ENCODE results near the gene TXNDC8. TPM values are rescaled to one million over a fixed set of nuclear protein-coding genes. Genes with fewer than 3 reads are reported as not detected.
"Not testable (repeated sequence)": the region's sequence is repeated elsewhere in the genome, so short reads cannot be mapped to it uniquely, and the experiment has no call there.

The TXNDC8 gene
- polyA plus RNA-seq (ENCODE audit: insufficient read length in 10 of 10), result not detected
- long read RNA-seq, donor 1, result 0 reads
- long read RNA-seq, donor 2, result 0 reads
- long read RNA-seq, donor 3, result 0 reads
- long read RNA-seq, donor 4, result 0 reads
- long read RNA-seq, donor 5, result 0 reads
- long read RNA-seq, donor 6, result 0 reads
- long read RNA-seq, donor 7, result 0 reads
- long read RNA-seq, donor 8, result 0 reads
- long read RNA-seq, donor 9, result 0 reads

DNA sequence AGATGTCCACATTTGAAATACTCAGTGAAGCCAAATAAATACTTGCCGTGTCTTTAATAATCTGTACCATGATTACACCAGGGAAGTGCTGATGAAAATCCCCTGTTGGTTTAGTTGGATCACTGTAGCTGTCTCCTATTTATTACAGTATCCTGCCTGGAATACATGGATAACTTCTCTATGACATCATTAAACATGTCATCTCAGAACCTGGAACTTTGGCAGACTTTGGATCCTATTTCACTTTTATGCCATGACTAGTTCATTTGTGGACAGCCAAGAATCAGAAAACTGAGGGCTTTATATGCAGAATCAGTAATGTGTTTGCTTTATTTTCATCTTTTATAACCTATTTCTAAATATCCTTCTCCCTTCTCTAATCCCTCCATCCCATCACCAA is at the start of gene TXNDC8:
Gene TXNDC8, minus strand, starts transcription at position 137 of the 400 bp plus-strand sequence.
- DNase-seq, result peak in 2 of 3 donors; percentile 19 to 56

DNA sequence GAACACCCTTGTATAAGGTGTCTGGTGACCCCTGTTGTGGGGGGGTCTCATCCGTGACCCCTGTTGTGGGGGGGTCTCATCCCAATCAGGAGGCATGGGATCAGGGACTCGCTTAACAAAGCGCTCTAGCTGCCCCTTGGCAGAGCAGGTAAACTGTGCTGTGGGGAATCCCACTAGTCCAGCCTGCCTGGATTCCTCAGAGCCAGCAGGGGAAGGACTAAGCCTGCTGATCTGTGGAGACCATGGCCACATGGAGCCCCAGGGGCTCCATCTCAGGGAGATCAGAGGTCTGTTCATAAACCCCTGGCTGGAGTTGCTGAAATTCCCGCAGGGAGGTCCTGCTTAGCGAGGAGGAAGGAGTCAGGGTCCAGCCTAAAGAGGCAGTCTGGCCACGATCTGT is 45.8 kb upstream of the TXNDC8 start:
- no peak for DNase-seq

DNA sequence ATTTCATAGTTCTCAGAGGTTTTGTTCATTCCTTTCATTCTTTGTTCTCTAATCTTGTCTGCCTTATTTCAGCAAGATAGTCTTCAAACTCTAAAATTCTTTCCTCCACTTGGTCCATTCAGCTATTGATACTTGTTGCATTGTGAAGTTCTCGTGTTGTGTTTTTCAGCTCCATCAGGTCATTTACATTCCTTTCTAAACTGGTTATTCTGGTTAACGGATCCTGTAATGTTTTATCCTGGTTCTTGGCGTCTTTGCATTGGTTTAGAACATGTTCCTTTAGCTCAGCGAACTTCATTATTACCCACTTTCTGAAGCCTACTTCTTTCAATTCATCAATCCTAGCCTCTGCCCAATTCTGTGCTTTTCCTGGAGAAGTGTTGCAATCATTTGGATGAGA is 45.1 kb upstream of the TXNDC8 start:
- DNase-seq, result no peak

DNA sequence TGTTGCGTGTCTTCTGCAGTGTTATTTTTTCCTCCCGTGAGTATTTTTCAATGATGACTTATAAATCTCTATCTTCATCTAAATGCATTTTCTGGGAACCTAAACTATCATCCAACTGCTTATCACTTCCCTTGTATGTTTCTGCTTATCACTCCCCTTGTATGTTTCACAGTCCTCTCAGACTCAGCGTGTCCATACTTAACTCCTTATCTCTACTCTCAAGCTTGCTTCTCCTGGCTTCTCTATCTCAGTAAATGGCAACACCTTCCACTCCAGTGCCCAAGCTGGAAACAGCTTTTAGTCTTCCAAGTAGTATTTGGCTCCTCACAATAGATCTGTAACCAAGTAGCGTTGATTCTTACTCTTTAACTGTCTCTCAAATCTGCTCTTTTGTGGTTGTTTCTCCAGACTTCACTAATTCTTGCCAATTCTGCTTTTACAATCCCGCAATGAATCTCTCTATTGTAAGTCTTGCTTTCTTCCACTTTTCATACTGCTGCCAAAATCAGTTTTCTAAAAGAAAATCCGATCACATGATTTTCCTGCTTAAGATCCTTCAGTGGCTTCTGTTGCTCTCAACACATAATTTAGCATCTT is 33.8 kb upstream of the TXNDC8 start:
- DNase-seq, result peak in 1 of 3 donors; percentile 17

DNA sequence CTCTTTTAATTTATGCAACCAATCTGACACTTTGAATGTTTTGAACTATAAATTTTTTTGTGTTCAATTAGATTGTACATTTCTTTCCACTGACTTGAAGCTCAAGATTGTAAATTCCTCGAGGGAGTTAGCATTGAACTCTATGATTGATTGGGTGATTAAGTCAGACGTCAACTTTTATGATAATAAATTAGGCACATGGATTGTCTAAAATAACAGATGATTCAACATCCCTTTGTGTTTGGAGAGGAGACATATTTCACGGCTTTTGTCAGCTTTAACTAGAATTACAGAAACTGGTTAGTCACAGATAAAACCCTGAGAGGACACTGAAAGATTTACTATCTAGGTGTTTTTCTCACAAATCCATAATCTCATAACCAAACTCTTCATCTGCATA is 32.7 kb upstream of the TXNDC8 start:
- peak in 1 of 3 donors; percentile 43 for DNase-seq

DNA sequence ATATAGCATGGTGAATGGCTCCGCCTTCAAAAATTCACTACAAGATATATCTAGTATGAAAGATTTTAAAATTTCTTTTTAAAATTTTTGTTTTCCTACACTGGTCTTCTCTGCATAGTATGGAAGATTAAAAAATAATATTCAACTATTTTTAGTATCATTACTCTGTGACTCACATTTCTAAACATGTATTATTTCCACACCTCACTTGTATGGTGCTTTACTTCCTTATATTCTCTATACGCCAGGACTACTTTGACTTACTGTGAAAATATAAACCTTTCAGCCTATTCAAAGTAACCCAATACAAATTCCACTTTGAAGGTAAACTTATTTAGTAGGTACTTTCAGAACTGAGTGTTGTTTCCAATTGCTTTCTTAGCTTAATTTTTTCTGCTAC is 26.8 kb upstream of the TXNDC8 start:
- no peak for DNase-seq

DNA sequence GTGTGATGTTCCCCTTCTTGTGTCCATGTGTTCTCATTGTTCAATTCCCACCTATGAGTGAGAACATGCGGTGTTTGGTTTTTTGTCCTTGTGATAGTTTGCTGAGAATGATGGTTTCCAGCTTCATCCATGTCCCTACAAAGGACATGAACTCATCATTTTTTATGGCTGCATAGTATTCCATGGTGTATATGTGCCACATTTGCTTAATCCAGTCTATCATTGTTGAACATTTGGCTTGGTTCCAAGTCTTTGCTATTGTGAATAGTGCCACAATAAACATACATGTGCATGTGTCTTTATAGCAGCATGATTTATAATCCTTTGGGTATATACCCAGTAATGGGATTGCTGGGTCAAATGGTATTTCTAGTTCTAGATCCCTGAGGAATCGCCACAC is 21.3 kb upstream of the TXNDC8 start:
- not testable (repeated sequence) for DNase-seq

DNA sequence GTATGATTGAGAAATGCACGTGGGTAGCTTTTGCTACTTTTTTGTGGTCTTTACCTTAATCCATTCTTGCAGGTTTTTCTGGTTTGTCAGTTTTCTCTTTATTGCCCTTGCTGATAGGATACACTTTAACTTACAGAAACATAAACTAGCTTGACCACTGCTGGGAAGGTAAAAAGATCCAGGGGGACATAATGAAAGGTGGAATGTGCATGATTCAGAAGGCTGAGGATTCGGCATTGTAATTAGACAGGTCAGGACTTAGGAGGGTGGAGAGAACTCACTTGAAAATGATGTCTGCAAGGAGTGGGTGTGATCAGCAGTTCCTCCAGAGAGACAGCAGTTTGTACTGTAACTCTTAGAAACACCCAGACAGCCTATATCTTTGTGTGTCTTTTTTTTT is 19.8 kb upstream of the TXNDC8 start:
- DNase-seq, result no peak

DNA sequence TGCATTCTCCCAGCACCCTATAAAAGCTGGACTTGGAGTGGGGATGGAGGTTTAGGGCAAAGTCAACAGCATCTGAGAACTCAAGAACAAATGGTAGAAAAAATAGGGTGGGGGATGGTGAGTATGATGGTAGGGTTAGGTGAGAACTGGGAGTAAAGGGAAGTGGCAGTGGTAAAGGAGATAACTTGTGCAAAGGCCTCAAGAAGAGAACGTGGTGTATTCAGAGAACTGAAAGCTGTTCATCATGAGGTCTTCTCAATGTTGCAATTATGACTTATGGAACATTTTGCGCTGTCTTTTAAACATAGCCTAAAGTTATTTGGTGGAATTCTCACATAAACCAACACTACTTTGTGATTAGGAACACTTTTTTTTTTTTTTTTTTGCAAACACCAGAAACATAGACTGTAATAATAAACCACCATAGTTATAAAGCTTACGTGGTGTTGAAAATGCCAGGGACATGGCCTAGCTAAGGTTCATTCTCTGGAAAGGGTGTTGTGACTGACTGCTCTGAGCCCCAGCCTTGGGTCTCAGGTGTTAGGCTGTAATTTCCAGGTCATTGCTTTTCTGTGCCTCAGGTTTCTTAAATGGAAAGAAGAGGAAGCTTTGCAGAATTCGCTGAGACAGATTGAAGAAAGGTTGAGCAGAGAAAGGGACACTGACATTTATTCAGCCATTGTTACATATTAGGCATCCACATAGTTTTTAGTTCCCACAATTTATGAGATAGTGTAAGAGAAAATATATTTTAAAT is 19.2 kb upstream of the TXNDC8 start:
- no peak for DNase-seq

DNA sequence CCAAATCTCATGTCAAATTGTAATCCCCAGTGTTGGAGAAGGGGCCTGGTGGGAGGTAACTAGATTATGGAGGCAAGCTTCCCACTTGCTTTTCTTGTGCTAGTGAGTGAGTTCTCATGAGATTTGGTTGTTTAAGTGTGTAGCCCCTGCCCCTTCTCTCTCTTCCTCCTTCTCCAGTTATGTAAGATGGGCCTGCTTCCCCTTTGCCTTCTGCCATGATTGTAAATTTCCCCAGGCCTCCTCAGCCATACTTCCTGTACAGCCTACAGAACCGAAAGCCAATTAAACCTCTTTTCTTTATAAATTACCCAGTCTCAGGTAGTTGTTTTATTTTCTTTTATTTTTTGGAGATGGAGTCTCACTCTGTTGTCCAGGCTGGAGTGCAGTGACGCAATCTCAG is 18.2 kb upstream of the TXNDC8 start:
- no peak for DNase-seq

DNA sequence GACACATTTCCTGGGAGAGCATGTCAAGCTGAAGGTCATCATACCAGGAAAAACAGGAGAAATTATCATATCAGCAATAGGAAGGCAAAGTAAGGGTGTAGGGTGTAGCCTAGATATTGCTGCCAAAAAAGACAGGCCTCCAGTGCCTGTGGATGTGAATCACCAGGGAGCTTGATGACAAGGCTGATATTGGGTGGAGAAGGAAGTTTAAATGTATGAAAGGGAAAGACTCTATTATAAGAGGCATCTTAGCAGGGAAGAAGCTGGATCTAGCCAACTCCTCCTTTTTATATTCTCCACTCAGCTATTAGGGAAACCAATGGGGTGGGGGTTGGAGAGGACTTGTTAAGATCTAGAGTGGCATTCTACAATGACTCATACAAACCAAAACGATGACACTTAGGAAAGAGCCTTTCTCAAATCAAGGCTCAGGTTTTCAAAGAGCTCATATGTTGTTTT is 13.4 kb upstream of the TXNDC8 start:
- peak in 2 of 3 donors; percentile 29 to 85 for DNase-seq

DNA sequence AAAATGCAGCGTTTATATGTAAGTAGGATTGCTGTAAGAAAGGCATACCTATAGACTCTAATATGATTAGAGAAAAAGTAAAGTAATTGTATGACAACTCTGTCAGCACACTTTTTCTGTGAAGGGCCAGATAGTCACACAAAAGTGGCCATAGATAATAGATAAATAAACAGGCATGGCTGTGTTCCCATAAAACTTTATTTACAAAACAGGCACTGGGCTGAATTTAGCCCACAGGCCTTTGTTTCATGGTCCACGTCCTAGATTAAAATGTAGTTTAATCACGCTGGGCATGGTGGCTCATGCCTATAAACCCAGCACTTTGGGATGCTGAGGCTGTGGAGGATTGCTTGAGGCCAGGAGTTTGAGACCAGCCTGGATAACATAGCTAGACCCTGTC is 8.7 kb upstream of the TXNDC8 start:
- no peak for DNase-seq

DNA sequence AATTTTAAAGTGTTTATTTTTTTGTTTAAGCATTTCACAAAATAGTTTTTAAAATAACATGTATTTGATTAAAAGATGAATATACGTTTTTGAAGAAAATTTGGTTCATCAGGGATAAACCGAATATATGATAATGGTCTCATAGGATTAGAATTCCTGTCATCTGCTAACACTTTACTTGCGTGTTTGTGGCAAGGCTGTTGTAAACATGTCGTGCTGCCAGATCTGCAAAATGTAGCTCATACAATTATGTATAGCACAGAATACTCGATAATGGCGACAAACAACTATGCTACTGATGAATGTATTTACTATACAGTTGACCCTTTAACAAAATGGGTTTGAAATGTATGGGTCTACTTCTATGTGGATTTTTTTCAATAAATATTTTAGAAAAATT is 7.2 kb upstream of the TXNDC8 start:
- DNase-seq, result no peak

DNA sequence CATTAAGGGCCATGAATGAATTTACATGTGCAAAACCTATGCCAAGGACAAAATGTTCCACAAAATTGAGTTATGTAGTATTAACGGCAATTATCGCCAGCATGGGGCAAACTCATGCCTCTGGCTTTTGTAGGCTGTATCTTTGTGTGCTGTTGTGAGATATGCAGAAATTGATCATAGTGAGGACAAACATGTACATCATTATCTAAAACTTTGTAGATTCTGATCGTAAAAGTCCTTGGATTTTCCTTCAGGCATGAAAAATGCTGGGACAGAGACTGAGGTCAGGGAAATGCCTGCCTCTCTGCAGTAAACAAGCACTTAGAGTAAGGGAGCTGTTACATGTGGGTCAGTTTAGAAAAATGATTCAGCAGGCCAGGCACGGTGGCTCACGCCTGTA is 5.9 kb upstream of the TXNDC8 start:
- no peak for DNase-seq

DNA sequence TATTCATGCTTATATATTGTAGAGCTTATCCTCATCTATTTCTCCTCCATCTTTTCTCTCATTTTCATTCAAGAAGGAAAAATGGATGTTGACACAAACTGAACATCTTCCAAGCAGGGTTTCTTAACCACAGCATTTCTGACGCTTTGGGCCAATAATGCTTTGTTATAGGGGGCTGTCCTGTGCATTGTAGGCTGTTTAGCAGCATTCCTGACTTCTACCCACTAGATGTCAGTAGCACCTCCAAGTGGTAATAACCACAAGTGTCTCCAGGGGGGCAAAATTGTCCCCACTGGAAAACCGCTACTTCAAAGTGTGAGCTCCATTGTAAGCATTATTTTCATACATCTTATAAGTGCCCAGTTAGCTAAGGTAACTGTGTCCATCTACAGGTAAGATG is 2.6 kb upstream of the TXNDC8 start:
- DNase-seq, result no peak

DNA sequence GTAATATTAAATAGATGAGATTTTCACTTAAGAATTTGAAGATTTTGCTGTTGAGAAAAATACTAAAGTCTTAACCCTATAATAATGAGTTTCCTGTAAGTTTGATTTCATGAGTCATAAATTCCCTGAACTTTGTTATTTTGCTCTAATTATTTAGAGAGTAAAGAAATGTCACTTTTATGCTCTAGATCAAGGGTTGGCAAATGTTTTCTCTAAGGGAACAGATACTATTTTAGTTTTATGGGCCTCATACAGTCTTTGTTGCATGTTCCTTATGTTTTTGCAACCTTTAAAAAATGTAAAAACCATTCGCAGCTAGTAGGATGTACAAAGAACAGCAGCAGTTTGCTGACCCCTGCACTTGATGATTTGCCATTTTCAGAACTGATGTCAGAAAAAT is 480 bp upstream of the TXNDC8 start:
- DNase-seq, result peak in 1 of 3 donors; percentile 28

DNA sequence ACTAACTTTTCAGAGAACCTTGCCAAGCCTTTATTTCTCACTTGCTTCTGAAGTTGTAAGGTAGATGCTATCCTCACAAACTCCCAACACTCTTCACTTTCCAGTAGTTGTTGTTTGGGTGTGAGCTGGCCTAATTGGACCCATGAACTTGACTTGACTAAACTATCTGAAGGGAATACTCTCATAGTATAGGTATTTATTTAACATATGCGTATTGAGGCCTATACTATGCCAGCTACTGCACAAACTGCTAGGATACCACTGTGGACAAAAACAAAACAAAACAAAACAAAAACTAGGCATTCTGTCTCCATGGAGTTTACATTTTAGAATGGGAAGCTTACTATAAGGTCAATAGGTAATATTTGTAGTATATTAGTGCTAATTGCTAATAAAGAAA is 1.3 kb downstream of the TXNDC8 start:
- no peak for DNase-seq

DNA sequence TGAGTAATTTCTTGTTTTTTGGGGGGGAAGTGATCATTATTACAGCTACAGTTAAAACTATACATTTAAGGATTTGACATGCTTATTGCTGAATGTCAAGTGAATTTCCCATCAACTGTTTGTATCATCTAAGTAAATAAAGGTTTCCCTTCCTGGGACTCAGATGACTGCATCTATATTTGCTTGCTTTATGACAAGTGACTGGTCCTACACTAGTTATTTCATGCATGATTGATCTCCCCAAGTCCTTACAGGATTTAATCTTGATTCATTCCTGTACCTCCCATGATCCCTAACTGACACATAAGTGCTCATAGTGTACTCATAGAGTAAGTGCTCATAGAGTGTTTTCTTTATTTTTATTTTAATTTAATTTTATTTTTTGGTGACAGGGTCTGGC is 2.8 kb downstream of the TXNDC8 start:
- DNase-seq, result no peak

DNA sequence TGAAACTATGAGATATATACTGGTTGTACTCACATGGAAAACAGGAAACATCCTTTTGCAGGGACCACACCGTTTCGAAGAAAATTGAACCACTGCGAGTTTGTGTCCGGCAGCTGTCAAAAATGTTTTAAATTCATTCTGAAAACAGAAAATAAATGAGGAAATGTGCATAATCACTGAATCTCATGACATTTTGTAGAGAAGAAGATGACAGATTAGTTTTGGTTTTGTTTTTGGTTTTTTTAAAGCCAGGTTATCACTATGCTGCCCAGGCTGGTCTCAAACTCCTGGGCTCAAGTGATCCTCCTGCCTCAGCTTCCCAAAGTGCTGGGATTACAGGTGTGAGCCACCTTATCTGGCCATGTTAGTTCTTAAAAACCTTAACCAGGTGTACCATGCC is 3.5 kb downstream of the TXNDC8 start:
- DNase-seq, result no peak

DNA sequence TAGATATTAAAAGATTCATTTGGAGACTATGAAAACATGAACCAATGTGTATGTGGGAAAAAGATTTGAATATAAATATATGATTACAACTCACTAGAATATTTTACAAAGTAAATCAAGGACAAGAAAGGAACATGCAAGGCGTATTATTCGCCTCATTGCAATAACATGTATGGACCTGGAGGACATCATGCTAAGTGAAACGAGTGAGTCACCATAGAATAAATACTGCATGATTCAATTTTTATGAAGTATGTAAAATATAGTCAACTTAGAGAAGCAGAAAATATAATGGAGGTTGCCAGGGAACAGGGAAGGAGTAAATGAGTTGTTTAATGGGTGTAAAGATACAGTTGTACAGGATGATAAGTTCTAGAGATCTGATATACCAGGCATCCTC is 4.9 kb downstream of the TXNDC8 start:
- DNase-seq, result no peak

DNA sequence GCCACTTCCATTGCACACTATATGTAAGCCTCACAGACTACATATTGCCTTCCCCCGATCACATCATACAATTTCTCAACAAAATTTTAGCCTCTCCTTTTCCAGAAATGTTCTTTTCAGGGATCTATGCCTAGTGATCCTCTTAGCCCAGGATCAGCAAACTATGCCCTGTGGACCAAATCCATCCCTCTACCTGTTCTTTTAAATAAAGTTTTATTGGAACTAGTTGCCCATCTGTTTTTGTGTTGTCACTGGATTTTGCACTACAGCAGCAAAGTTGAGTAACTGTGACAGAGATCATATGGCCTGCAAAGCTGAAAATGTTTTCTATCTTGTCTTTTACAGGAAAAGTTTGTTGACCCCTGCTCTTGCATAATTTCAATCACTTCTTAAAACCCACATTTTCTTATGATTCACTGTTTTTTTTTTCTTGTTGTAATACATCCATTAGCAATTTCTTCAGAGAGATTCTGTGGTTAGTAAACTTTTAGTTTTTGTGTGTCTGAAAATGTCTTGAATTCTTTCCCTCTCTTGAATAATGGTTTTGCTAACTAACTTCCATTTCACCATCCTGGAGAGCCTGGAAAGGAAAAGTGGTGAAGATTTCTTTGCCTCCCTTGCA is 7.1 kb downstream of the TXNDC8 start:
- DNase-seq, result peak in 1 of 3 donors; percentile 13

DNA sequence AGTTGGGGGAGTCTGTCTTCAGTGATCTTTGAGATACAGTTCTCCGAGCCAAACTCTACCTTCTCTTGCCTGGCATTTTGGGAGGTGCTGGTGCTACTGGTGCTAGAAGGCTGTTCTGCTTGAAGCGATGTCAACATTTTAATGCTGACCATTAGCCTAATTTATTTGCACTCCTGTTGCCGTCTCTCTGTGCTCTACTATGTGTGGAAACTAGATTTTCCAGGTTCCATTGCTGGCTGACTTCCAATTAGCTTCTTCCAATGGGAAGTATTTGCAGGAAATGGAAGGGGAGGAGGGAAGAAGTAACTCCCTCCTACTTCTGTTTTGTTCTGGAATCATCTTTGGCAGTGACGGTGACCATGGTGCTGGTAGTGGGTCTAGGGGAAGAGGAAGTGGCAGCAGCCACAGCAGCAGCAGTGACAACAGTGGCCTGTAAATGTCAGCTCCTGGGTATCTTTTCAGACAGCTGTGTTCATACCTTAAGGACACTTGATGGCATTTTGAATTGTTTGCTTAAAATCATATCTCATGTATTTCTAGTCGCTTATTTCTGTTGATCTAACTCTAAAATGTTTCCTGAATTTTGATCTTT is 7.9 kb downstream of the TXNDC8 start:
- no peak for DNase-seq
